ENCODE results near the gene PAK5.

PAK5 gene

DNA sequence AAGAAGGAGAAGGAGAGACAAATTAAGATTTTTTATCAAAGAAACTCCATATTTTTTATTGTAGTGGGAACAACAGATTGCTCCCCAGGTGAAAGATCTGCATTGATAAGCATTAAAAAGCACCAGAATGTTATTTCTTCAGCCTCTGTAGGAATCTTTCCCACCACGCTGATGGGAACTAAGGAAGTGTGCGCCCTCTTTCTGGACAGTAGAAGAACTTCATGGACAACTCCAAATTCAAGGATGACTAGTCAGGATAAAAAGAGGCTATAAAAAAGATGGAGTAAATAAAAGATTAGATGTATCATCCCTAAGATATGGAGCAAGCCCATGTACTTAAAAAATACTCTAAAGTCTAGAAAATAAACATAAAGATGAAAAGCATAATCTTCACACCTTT lies 45.8 kb upstream of the PAK5 start:
- Histone ChIP-seq H3K27ac (ENCODE audit: low read length) (no peak overlapping the region), H2AFZ (ENCODE audit: low read length) (no peak overlapping the region), H4K20me1 (ENCODE audit: insufficient read depth, low read length) (no peaks in the 10 kb centered on the region), H3K9me2 (replicated peaks; ENCODE audit: insufficient read depth, low read length) (no peaks in the 10 kb centered on the region), H3K36me3 (replicated peaks; ENCODE audit: insufficient read depth, low read length) (no peaks in the 10 kb centered on the region), H3K4me3 (ENCODE audit: low read length) (no peak overlapping the region), H3K79me2 (ENCODE audit: low read length) (no peaks in the 10 kb centered on the region), H3K9me3 (replicated peaks; ENCODE audit: insufficient read depth, low read length) (no peaks in the 10 kb centered on the region), H3K9ac (ENCODE audit: low read length) (no peak overlapping the region), H3K4me2 (ENCODE audit: low read depth, low read length) (no peak overlapping the region), H3K4me1 (ENCODE audit: low read length) (no peaks in the 10 kb centered on the region), H3K27me3 (replicated peaks; ENCODE audit: insufficient read depth, low read length) (no peaks in the 10 kb centered on the region), H3F3A (ENCODE audit: insufficient read depth, low read length) (no peaks in the 10 kb centered on the region)
- no peak for TF ChIP-seq EZH2phosphoT487 (IDR thresholded peaks at IDR 0.05; ENCODE audit: low read length)
- TF ChIP-seq, protein P1, sequence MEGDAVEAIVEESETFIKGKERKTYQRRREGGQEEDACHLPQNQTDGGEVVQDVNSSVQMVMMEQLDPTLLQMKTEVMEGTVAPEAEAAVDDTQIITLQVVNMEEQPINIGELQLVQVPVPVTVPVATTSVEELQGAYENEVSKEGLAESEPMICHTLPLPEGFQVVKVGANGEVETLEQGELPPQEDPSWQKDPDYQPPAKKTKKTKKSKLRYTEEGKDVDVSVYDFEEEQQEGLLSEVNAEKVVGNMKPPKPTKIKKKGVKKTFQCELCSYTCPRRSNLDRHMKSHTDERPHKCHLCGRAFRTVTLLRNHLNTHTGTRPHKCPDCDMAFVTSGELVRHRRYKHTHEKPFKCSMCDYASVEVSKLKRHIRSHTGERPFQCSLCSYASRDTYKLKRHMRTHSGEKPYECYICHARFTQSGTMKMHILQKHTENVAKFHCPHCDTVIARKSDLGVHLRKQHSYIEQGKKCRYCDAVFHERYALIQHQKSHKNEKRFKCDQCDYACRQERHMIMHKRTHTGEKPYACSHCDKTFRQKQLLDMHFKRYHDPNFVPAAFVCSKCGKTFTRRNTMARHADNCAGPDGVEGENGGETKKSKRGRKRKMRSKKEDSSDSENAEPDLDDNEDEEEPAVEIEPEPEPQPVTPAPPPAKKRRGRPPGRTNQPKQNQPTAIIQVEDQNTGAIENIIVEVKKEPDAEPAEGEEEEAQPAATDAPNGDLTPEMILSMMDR (IDR thresholded peaks at IDR 0.05; ENCODE audit: low read length): no peak
- no peak for TF ChIP-seq EZH2 (optimal IDR thresholded peaks at IDR 0.05; ENCODE audit: low read depth, low read length)
- no peak for DNase-seq

DNA sequence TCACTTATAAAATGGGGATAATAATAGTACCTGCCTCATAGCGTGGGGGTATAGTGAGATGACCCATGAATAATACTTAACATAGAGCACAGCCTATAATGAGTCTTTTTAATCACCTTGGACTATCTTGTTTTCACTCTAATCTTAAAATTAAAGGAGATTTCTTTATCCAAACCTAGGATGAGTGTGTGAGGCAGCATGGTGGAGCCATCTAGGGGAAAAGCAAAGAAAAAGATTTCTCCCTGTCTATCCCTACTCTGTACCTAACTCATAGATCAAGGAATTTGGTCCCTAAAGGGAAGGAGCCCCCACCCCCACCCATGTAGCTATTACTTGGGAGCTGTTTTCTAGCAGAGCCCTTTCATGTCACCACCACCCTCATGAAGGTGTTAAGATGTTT lies 45.2 kb upstream of the PAK5 start:
- H3K27ac ChIP-seq (ENCODE audit: low read length): no peak overlapping the region
- no peaks in the 10 kb centered on the region for H4K20me1 ChIP-seq (ENCODE audit: insufficient read depth, low read length)
- H3K9me3 ChIP-seq (replicated peaks; ENCODE audit: insufficient read depth, low read length): no peaks in the 10 kb centered on the region
- no peak for TF ChIP-seq EZH2 (optimal IDR thresholded peaks at IDR 0.05; ENCODE audit: low read depth, low read length)
- TF ChIP-seq, protein P1 (IDR thresholded peaks at IDR 0.05; ENCODE audit: low read length): peak; percentile 49
- H3K36me3 ChIP-seq (replicated peaks; ENCODE audit: insufficient read depth, low read length): no peaks in the 10 kb centered on the region
- no peaks in the 10 kb centered on the region for H3K9me2 ChIP-seq (replicated peaks; ENCODE audit: insufficient read depth, low read length)
- no peaks in the 10 kb centered on the region for H3K79me2 ChIP-seq (ENCODE audit: low read length)
- H3K4me1 ChIP-seq (ENCODE audit: low read length): no peaks in the 10 kb centered on the region
- H3K4me2 ChIP-seq (ENCODE audit: low read depth, low read length): no peak overlapping the region
- no peak overlapping the region for H2AFZ ChIP-seq (ENCODE audit: low read length)
- H3K4me3 ChIP-seq (ENCODE audit: low read length): no peak overlapping the region
- DNase-seq: no peak
- no peaks in the 10 kb centered on the region for H3F3A ChIP-seq (ENCODE audit: insufficient read depth, low read length)
- H3K27me3 ChIP-seq (replicated peaks; ENCODE audit: insufficient read depth, low read length): no peaks in the 10 kb centered on the region
- H3K9ac ChIP-seq (ENCODE audit: low read length): no peak overlapping the region

DNA sequence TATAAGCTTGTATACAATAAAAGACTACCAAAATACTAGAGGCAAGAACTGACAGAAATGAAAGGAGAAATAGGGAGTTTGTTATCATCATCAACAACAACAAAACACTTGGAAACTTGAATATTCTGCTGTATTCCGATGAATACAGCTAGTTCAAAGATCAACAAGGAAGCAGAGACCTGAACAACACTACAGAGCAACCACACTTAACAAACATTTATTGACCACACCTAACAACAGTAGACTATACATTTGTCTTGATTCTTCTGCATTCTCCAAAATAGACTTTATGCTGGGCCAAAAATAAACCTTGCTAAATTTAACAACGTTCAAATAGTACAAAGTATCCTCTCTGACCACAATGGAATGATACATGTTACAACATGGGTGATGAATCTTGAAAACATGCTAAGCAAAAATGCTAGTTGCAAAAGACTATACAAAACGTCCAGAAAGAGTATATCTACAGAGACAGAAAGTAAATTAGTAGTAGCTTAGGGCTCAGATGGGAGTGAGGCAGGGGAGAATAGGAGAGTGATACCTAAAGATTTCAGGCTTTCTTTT lies 39.1 kb upstream of the PAK5 start:
- H3K36me3 ChIP-seq (replicated peaks; ENCODE audit: insufficient read depth, low read length): no peaks in the 10 kb centered on the region
- 0 out of 2 replicates have a peak overlapping the region, but pooled peaks have one; percentile 3 for H2AFZ ChIP-seq (ENCODE audit: low read length)
- no peak overlapping the region for H3K4me2 ChIP-seq (ENCODE audit: low read depth, low read length)
- no peaks in the 10 kb centered on the region for H3K9me3 ChIP-seq (replicated peaks; ENCODE audit: insufficient read depth, low read length)
- no peaks in the 10 kb centered on the region for H3K79me2 ChIP-seq (ENCODE audit: low read length)
- no peaks in the 10 kb centered on the region for H3K27me3 ChIP-seq (replicated peaks; ENCODE audit: insufficient read depth, low read length)
- H3K9me2 ChIP-seq (replicated peaks; ENCODE audit: insufficient read depth, low read length): no peaks in the 10 kb centered on the region
- DNase-seq: no peak
- no peak overlapping the region for H3K4me3 ChIP-seq (ENCODE audit: low read length)
- no peak overlapping the region for H3K27ac ChIP-seq (ENCODE audit: low read length)
- H3K4me1 ChIP-seq (ENCODE audit: low read length): peaks cover 9% of the 10 kb centered on the region
- TF ChIP-seq EZH2 (optimal IDR thresholded peaks at IDR 0.05; ENCODE audit: low read depth, low read length): no peak
- TF ChIP-seq EZH2phosphoT487 (IDR thresholded peaks at IDR 0.05; ENCODE audit: low read length): no peak
- TF ChIP-seq, protein P1 (IDR thresholded peaks at IDR 0.05; ENCODE audit: low read length): no peak
- H3F3A ChIP-seq (ENCODE audit: insufficient read depth, low read length): no peaks in the 10 kb centered on the region
- H4K20me1 ChIP-seq (ENCODE audit: insufficient read depth, low read length): no peaks in the 10 kb centered on the region
- no peak overlapping the region for H3K9ac ChIP-seq (ENCODE audit: low read length)
